ENCODE results near the gene RBM6. TPM values are rescaled to one million over a fixed set of nuclear protein-coding genes. Genes with fewer than 3 reads are reported as not detected.

The RBM6 gene
- total RNA-seq, 1 donor = 50.7 TPM

DNA sequence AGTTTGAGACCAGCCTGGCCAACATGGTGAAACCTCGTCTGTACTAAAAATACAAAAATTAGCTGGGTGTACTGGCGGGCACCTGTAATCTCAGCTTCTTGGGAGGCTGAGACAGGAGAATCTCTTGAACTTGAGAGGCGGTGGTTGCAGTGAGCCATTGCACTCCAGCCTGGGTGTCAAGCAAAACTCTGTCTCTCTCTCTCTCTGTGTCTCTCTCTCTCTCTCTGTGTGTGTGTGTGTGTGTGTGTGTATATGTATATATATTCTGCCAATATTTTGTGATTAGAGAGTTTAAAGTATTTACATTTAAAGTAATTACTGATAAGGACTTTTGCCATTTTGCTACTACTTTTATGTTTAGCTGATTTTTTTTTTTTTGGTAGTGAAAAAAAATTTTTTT, 15.7 kb downstream of the RBM6 start:
- Histone ChIP-seq H3K27me3 (ENCODE audit: insufficient read depth, low read length) (no peaks in the 10 kb centered on the region), H2AFZ (ENCODE audit: low read length) (no peak overlapping the region), H3K4me1 (ENCODE audit: insufficient read depth, low read length) (peaks cover 9% of the 10 kb centered on the region), H3K4me3 (ENCODE audit: insufficient read depth, low read length) (no peak overlapping the region), H4K20me1 (ENCODE audit: insufficient read depth, low read length) (peaks cover 31% of the 10 kb centered on the region), H3K79me2 (ENCODE audit: insufficient read depth, low read length) (peaks cover 84% of the 10 kb centered on the region), H3K36me3 (ENCODE audit: insufficient read depth, low read length) (no peaks in the 10 kb centered on the region), H3K27ac (ENCODE audit: low read depth, low read length) (no peak overlapping the region), H3K9me3 (ENCODE audit: low read depth, low read length) (no peaks in the 10 kb centered on the region), H3K4me2 (ENCODE audit: insufficient read depth, low read length) (no peak overlapping the region)
- DNase-seq (ENCODE audit: insufficient read length, low spot score, missing footprints) = no peak
- TF ChIP-seq CTCF (IDR thresholded peaks at IDR 0.05; ENCODE audit: extremely low read depth, low read depth, low read length) = no peak

DNA sequence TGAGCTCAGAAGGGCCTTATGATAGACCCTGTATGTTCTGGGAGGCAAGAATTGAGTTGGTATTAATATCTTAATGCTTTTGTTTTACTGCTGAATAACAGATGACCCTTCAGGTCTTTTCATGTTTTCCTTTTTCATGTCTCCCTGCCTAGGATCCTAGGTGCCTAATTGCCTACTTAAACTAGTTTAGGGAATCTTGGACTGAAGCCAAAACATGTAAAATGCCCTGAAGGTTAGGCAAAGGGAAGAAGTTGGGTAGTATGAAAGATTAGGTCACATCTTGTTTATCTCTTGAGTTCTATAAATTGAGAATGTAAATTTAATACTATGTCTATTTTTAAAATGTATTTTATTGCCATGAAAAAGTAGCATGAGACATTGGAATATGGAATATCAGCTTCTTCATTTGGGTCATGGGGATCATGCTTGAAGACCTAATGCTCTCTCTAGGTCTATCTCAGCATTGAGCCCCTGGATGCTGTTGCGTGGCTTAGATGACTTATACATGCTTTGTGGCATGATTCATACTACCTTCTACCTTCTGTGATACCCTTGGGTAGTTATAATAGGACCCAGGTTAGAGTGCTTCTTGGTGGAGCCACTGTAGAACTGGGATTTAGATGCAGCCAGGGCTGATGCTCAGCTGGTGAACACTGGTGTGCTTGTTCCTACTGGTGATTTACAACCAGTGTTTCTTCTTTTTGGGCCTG, 26.4 kb downstream of the RBM6 start:
- Histone ChIP-seq H3K4me1 (ENCODE audit: insufficient read depth, low read length) (peaks cover 16% of the 10 kb centered on the region), H3K4me3 (ENCODE audit: insufficient read depth, low read length) (no peak overlapping the region), H3K27ac (ENCODE audit: low read depth, low read length) (no peak overlapping the region), H3K4me2 (ENCODE audit: insufficient read depth, low read length) (no peak overlapping the region), H3K79me2 (ENCODE audit: insufficient read depth, low read length) (peaks cover 70% of the 10 kb centered on the region), H2AFZ (ENCODE audit: low read length) (no peak overlapping the region), H4K20me1 (ENCODE audit: insufficient read depth, low read length) (peaks cover 12% of the 10 kb centered on the region), H3K9me3 (ENCODE audit: low read depth, low read length) (no peaks in the 10 kb centered on the region), H3K27me3 (ENCODE audit: insufficient read depth, low read length) (no peaks in the 10 kb centered on the region), H3K36me3 (ENCODE audit: insufficient read depth, low read length) (peaks cover 10% of the 10 kb centered on the region)
- no peak for TF ChIP-seq CTCF (IDR thresholded peaks at IDR 0.05; ENCODE audit: extremely low read depth, low read depth, low read length)
- DNase-seq (ENCODE audit: insufficient read length, low spot score, missing footprints) = no peak

DNA sequence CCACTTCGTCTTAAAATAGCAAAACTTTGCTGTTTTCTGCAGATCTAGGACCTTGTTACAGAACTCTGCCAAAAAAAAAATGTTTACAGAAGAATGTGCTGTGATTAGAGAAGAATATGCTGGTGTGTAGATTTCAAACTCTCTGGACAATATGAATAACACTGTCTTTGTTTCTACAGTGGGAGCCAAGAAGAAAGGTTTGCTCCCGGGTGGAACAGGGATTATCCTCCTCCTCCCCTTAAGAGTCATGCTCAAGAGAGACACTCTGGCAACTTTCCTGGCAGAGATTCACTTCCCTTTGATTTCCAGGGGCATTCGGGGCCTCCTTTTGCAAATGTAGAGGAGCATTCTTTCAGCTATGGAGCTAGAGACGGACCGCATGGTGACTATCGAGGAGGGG, 27.3 kb downstream of the RBM6 start:
- Histone ChIP-seq H3K4me3 (ENCODE audit: insufficient read depth, low read length) (no peak overlapping the region), H3K9me3 (ENCODE audit: low read depth, low read length) (no peaks in the 10 kb centered on the region), H3K36me3 (ENCODE audit: insufficient read depth, low read length) (peaks cover 10% of the 10 kb centered on the region), H3K79me2 (ENCODE audit: insufficient read depth, low read length) (peaks cover 62% of the 10 kb centered on the region), H3K4me2 (ENCODE audit: insufficient read depth, low read length) (no peak overlapping the region), H4K20me1 (ENCODE audit: insufficient read depth, low read length) (peaks cover 12% of the 10 kb centered on the region), H2AFZ (ENCODE audit: low read length) (no peak overlapping the region), H3K4me1 (ENCODE audit: insufficient read depth, low read length) (peaks cover 18% of the 10 kb centered on the region), H3K27me3 (ENCODE audit: insufficient read depth, low read length) (no peaks in the 10 kb centered on the region), H3K27ac (ENCODE audit: low read depth, low read length) (no peak overlapping the region)
- peak; percentile 55 for DNase-seq (ENCODE audit: insufficient read length, low spot score, missing footprints)
- TF ChIP-seq CTCF (IDR thresholded peaks at IDR 0.05; ENCODE audit: extremely low read depth, low read depth, low read length) = no peak

DNA sequence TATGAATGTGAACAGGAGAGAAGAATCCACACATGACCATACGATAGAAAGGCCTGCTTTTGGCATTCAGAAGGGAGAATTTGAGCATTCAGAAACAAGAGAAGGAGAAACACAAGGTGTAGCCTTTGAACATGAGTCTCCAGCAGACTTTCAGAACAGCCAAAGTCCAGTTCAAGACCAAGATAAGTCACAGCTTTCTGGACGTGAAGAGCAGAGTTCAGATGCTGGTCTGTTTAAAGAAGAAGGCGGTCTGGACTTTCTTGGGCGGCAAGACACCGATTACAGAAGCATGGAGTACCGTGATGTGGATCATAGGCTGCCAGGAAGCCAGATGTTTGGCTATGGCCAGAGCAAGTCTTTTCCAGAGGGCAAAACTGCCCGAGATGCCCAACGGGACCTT, 28.4 kb downstream of the RBM6 start:
- H3K4me2 ChIP-seq (ENCODE audit: insufficient read depth, low read length) = no peak overlapping the region
- DNase-seq (ENCODE audit: insufficient read length, low spot score, missing footprints) = no peak

More for the DNA sequence above, 28.4 kb downstream of the RBM6 start:
- Histone ChIP-seq H3K27ac (ENCODE audit: low read depth, low read length) (no peak overlapping the region), H2AFZ (ENCODE audit: low read length) (no peak overlapping the region), H3K79me2 (ENCODE audit: insufficient read depth, low read length) (peaks cover 57% of the 10 kb centered on the region), H3K9me3 (ENCODE audit: low read depth, low read length) (no peaks in the 10 kb centered on the region), H3K27me3 (ENCODE audit: insufficient read depth, low read length) (no peaks in the 10 kb centered on the region), H3K4me1 (ENCODE audit: insufficient read depth, low read length) (peaks cover 28% of the 10 kb centered on the region), H3K4me3 (ENCODE audit: insufficient read depth, low read length) (no peak overlapping the region), H4K20me1 (ENCODE audit: insufficient read depth, low read length) (peaks cover 12% of the 10 kb centered on the region), H3K36me3 (ENCODE audit: insufficient read depth, low read length) (peaks cover 12% of the 10 kb centered on the region)
- no peak for TF ChIP-seq CTCF (IDR thresholded peaks at IDR 0.05; ENCODE audit: extremely low read depth, low read depth, low read length)

All from osteoblast (primary cell).